Measurements from ENCODE around the gene SUSD1. TPM values are rescaled to one million over a fixed set of nuclear protein-coding genes. Genes with fewer than 3 reads are reported as not detected.

The SUSD1 gene
- total RNA-seq, 3 donors from 2014 or later = 18.8 to 43.8 (median 19.5) TPM

- H3K4me1 ChIP-seq (ENCODE audit: low read depth) = no peaks in the 10 kb centered on the region
- DNase-seq (no peak), ATAC-seq (peak; percentile 83)
- no peaks in the 10 kb centered on the region for H3K36me3 ChIP-seq (ENCODE audit: low read depth)
- no peak for TF ChIP-seq CTCF (IDR thresholded peaks at IDR 0.05)
- intact Hi-C loops (cut with DNase I, micrococcal nuclease) = no loop called here
- H3K9me3 ChIP-seq = no peaks in the 10 kb centered on the region
- H3K4me3 ChIP-seq = no peak overlapping the region
These were observed 12.3 kb downstream of the SUSD1 start for GRCh38 chr9:112162621-112163413.

DNA sequence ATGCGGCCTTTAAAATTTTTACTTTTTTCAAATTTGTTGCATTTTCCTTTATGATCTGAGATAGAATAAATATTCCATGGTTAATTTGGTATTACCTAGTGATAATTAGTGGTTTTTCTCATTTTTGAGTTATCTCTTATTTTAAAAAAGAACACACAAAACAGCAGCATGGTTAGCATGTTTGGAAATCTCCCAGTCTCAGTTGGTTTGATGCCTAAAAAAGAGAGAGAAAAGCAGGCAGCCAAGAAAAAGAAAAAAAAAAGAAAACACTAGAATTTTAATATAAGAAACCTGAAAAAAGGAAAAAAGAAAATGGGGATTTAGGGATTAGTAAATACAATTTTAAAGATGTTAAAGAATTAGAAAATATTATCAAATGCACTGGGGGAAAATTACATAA lies 15.3 kb downstream of the SUSD1 start:
- ATAC-seq (no peak), DNase-seq (no peak)
- Histone ChIP-seq H3K9me3 (no peaks in the 10 kb centered on the region), H3K36me3 (ENCODE audit: low read depth) (no peaks in the 10 kb centered on the region), H3K4me3 (no peak overlapping the region), H3K4me1 (ENCODE audit: low read depth) (no peaks in the 10 kb centered on the region)
- intact Hi-C loops (cut with DNase I, micrococcal nuclease) = no loop called here
- no peak for TF ChIP-seq CTCF (IDR thresholded peaks at IDR 0.05)

DNA sequence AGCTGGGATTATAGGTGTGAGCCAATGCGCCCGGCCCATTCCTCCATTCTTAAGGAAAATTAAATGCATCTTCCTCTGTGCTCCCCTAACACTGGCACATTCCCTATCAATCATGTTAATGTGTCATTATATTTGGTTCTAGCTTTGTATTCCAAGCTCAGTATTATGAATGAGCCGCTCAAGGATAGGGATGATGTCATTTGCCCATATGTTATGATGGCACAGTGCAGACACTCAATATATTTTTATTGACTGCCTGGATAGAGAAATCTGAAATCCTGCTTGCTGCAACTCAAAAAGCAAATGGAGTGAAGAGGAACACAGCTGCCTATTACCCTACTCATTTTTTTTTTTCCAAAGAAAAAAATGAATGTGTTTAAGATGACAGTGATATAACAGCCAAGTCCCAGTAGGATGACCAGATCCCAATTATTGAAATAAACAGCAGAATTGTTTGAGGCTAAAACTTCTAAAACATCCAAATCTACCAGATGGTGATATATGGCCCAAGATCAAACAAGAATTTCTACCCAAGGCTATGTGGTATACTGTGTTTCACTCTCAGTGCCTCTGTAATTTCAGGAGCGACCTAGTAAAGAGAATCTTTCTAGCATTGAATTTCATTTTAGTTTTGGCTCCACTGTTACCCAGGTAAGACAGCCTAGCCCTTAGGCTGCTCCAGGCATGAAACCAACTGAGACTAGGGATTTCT lies 16.3 kb downstream of the SUSD1 start:
- ATAC-seq (no peak), DNase-seq (no peak)
- H3K9me3 ChIP-seq = no peaks in the 10 kb centered on the region
- peaks cover 6% of the 10 kb centered on the region for H3K4me1 ChIP-seq (ENCODE audit: low read depth)
- H3K4me3 ChIP-seq = no peak overlapping the region
- no peaks in the 10 kb centered on the region for H3K36me3 ChIP-seq (ENCODE audit: low read depth)
- no peak for TF ChIP-seq CTCF (IDR thresholded peaks at IDR 0.05)
- intact Hi-C loops (cut with DNase I, micrococcal nuclease) = no loop called here

- ATAC-seq (no peak), DNase-seq (no peak)
- Histone ChIP-seq H3K36me3 (ENCODE audit: low read depth) (no peaks in the 10 kb centered on the region), H3K9me3 (no peaks in the 10 kb centered on the region), H3K4me3 (no peak overlapping the region), H3K4me1 (ENCODE audit: low read depth) (peaks cover 10% of the 10 kb centered on the region)
- no peak for TF ChIP-seq CTCF (IDR thresholded peaks at IDR 0.05)
- intact Hi-C loops (cut with DNase I, micrococcal nuclease) = no loop called here
These were observed 17.1 kb downstream of the SUSD1 start for GRCh38 chr9:112157961-112158360.

DNA sequence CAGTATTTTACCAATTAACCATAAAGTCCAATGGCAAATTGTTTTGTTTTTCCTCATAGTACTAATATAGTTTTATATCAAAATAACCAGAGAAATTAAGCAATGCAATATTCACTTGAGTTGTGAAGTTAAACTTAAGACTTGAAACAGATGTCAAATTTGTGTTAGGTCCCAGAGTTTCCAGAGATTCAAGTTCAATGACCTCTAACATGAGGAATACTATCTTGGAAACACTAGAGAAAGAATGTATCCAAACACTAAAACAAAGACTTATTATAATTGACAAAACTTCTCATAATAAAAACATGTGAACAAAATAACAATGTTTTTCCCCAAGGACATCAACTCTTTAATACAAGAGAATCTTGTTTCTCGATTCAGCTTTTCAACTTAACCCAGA lies 18.0 kb downstream of the SUSD1 start:
- intact Hi-C loops (cut with DNase I, micrococcal nuclease) = no loop called here
- DNase-seq (no peak), ATAC-seq (no peak)
- H3K4me1 ChIP-seq (ENCODE audit: low read depth) = peaks cover 10% of the 10 kb centered on the region
- TF ChIP-seq CTCF (IDR thresholded peaks at IDR 0.05) = no peak
- no peaks in the 10 kb centered on the region for H3K36me3 ChIP-seq (ENCODE audit: low read depth)
- no peak overlapping the region for H3K4me3 ChIP-seq
- H3K9me3 ChIP-seq = no peaks in the 10 kb centered on the region

All from mucosa of descending colon (tissue), 3 donors.